Ecto neural progenitor cell (in vitro differentiated cells): ENCODE results near the gene THBS2.
"Not testable (repeated sequence)": the region's sequence is repeated elsewhere in the genome, so short reads cannot be mapped to it uniquely, and the experiment has no call there.

Experiments used
- DNase-seq: peaks from one replicate; pipeline ENCODE4 v3.0.0-alpha.2; 2018; ENCODE audit warnings: low spot score

THBS2 gene

GRCh38 chr6:169253337-169254238 is at the start of gene THBS2:
TSS of gene THBS2 (minus strand) at chr6:169253846. CDS start at chr6:169250784, 3,062 bp downstream.
- peak; percentile 64 for DNase-seq

- DNase-seq = no peak
Measured at GRCh38 chr6:169302716-169303115, 49.1 kb upstream of the THBS2 start.

GRCh38 chr6:169302255-169302654 is 48.6 kb upstream of the THBS2 start:
- no peak for DNase-seq

GRCh38 chr6:169300916-169301315 is 47.3 kb upstream of the THBS2 start:
- DNase-seq = no peak

- DNase-seq = not testable (repeated sequence)
Measured at GRCh38 chr6:169298626-169299025, 45.0 kb upstream of the THBS2 start.

GRCh38 chr6:169296622-169297021 is 43.0 kb upstream of the THBS2 start:
- DNase-seq = no peak

GRCh38 chr6:169296170-169296569 is 42.5 kb upstream of the THBS2 start:
- no peak for DNase-seq

GRCh38 chr6:169293196-169293595 is 39.5 kb upstream of the THBS2 start:
- DNase-seq = no peak

- no peak for DNase-seq
Measured at GRCh38 chr6:169292338-169293124, 38.9 kb upstream of the THBS2 start.

GRCh38 chr6:169291646-169292337 is 38.1 kb upstream of the THBS2 start:
- DNase-seq = no peak

- no peak for DNase-seq
Measured at GRCh38 chr6:169291148-169291547, 37.5 kb upstream of the THBS2 start.

- no peak for DNase-seq
Measured at GRCh38 chr6:169289619-169290339, 36.1 kb upstream of the THBS2 start.

- no peak for DNase-seq
Measured at GRCh38 chr6:169289257-169289618, 35.6 kb upstream of the THBS2 start.

GRCh38 chr6:169288591-169288990 is 34.9 kb upstream of the THBS2 start:
- DNase-seq = no peak

GRCh38 chr6:169287675-169288074 is 34.0 kb upstream of the THBS2 start:
- DNase-seq = no peak

- DNase-seq = no peak
Measured at GRCh38 chr6:169286961-169287360, 33.3 kb upstream of the THBS2 start.

GRCh38 chr6:169285165-169285564 is 31.5 kb upstream of the THBS2 start:
- DNase-seq = no peak

GRCh38 chr6:169283924-169284323 is 30.3 kb upstream of the THBS2 start:
- DNase-seq = no peak

GRCh38 chr6:169282043-169282442 is 28.4 kb upstream of the THBS2 start:
- no peak for DNase-seq

GRCh38 chr6:169277619-169278018 is 24.0 kb upstream of the THBS2 start:
- no peak for DNase-seq

- no peak for DNase-seq
Measured at GRCh38 chr6:169274781-169275180, 21.1 kb upstream of the THBS2 start.

- DNase-seq = no peak
Measured at GRCh38 chr6:169273511-169273910, 19.9 kb upstream of the THBS2 start.
